H9 (cell line): ENCODE results near the gene CXorf58. TPM values are rescaled to one million over a fixed set of nuclear protein-coding genes. Genes with fewer than 3 reads are reported as not detected.

Experiments
- DNase-seq: peaks from one replicate; pipeline ENCODE4 v3.0.0-alpha.2; 2017
- H2AFZ ChIP-seq: one replicate; pipeline ENCODE4 v1.6.1; 2013; ENCODE audit warnings: mild to moderate bottlenecking, low read length, control low read depth, moderate library complexity
- H2AK5ac ChIP-seq: 2 replicates; pipeline ENCODE4 v1.6.1; 2013; ENCODE audit warnings: low read length, control low read depth, mixed read lengths; ENCODE audit not compliant: insufficient read length
- H2BK120ac ChIP-seq: one replicate; pipeline ENCODE4 v1.6.1; 2013; ENCODE audit warnings: low read depth, mild to moderate bottlenecking, low read length, control low read depth, inconsistent platforms; ENCODE audit not compliant: poor library complexity, severe bottlenecking
- H2BK12ac ChIP-seq: 2 replicates; pipeline ENCODE4 v1.6.1; 2013; ENCODE audit warnings: low read length, control low read depth, mixed read lengths, low read depth; ENCODE audit not compliant: insufficient read length
- H2BK15ac ChIP-seq: 2 replicates; pipeline ENCODE4 v1.6.1; 2013; ENCODE audit warnings: low read depth, low read length, control low read depth
- H2BK20ac ChIP-seq: one replicate; pipeline ENCODE4 v1.6.1; 2013; ENCODE audit warnings: low read depth, mild to moderate bottlenecking, low read length, control low read depth, inconsistent platforms; ENCODE audit not compliant: poor library complexity, severe bottlenecking
- H2BK5ac ChIP-seq: 2 replicates; pipeline ENCODE4 v1.6.1; 2013; ENCODE audit warnings: low read length, control low read depth, mixed read lengths; ENCODE audit not compliant: insufficient read length
- H3K14ac ChIP-seq: 2 replicates; pipeline ENCODE4 v1.6.1; 2013; ENCODE audit warnings: low read length, control low read depth; ENCODE audit not compliant: insufficient read depth
- H3K18ac ChIP-seq: 2 replicates; pipeline ENCODE4 v1.6.1; 2013; ENCODE audit warnings: low read depth, mild to moderate bottlenecking, mixed read lengths, low read length, control low read depth; ENCODE audit not compliant: insufficient read length
- H3K23ac ChIP-seq: 2 replicates; pipeline ENCODE4 v1.6.1; 2013; ENCODE audit warnings: low read length, control low read depth, mixed read lengths, low read depth; ENCODE audit not compliant: insufficient read length
- H3K23me2 ChIP-seq: 2 replicates; pipeline ENCODE4 v1.6.1; 2013; ENCODE audit warnings: low read depth, mild to moderate bottlenecking, mixed read lengths, low read length, control low read depth; ENCODE audit not compliant: insufficient read length, poor library complexity, severe bottlenecking
- H3K27ac ChIP-seq: 2 replicates; pipeline ENCODE4 v1.5.1; 2013; ENCODE audit warnings: low read length, control low read depth, mixed read lengths, low read depth; ENCODE audit not compliant: insufficient read length
- H3K27me3 ChIP-seq: 2 replicates; pipeline ENCODE4 v1.6.1; 2013; ENCODE audit warnings: low read length, control low read depth, inconsistent platforms; ENCODE audit not compliant: insufficient read depth
- H3K4ac ChIP-seq: 2 replicates; pipeline ENCODE4 v1.6.1; 2013; ENCODE audit warnings: low read depth, mild to moderate bottlenecking, control low read depth, inconsistent platforms, low read length, moderate library complexity
- H3K4me1 ChIP-seq: 2 replicates; pipeline ENCODE4 v1.6.1; 2013; ENCODE audit warnings: low read length, control low read depth, inconsistent platforms; ENCODE audit not compliant: insufficient read depth
- H3K4me2 ChIP-seq: 2 replicates; pipeline ENCODE4 v1.6.1; 2013; ENCODE audit warnings: low read length, control low read depth, mixed read lengths; ENCODE audit not compliant: insufficient read length, insufficient read depth
- H3K56ac ChIP-seq: 2 replicates; pipeline ENCODE4 v1.6.1; 2013; ENCODE audit warnings: low read depth, mild to moderate bottlenecking, mixed read lengths, low read length, control low read depth; ENCODE audit not compliant: insufficient read length
- H3K79me1 ChIP-seq: 2 replicates; pipeline ENCODE4 v1.6.1; 2013; ENCODE audit warnings: low read depth, mild to moderate bottlenecking, moderate library complexity, low read length, control low read depth, inconsistent platforms; ENCODE audit not compliant: insufficient read depth, poor library complexity, severe bottlenecking
- H3K79me2 ChIP-seq: 2 replicates; pipeline ENCODE4 v1.6.1; 2013; ENCODE audit warnings: low read length, control low read depth, inconsistent platforms; ENCODE audit not compliant: insufficient read depth
- H3K9ac ChIP-seq: 2 replicates; pipeline ENCODE4 v1.6.1; 2013; ENCODE audit warnings: low read length, control low read depth, mixed read lengths; ENCODE audit not compliant: insufficient read length; ENCODE audit errors: extremely low read depth
- H3K9me3 ChIP-seq: one replicate; pipeline ENCODE4 v1.6.1; 2013; ENCODE audit warnings: low read depth, low read length, inconsistent platforms; ENCODE audit not compliant: control insufficient read depth
- H3T11ph ChIP-seq: one replicate; pipeline ENCODE4 v1.6.1; 2013; ENCODE audit warnings: mild to moderate bottlenecking, low read length, control low read depth, inconsistent platforms
- H4K20me1 ChIP-seq: one replicate; pipeline ENCODE4 v1.6.1; 2013; ENCODE audit not compliant: control insufficient read depth, insufficient read length, insufficient read depth
- H4K5ac ChIP-seq: 2 replicates; pipeline ENCODE4 v1.6.1; 2013; ENCODE audit warnings: low read depth, mild to moderate bottlenecking, mixed read lengths, low read length, control low read depth; ENCODE audit not compliant: insufficient read length
- H4K8ac ChIP-seq: replicated peaks from 2 replicates; pipeline ENCODE4 v1.6.1; 2013; ENCODE audit warnings: low read length, control low read depth, mixed read lengths, low read depth; ENCODE audit not compliant: insufficient read length
- H4K91ac ChIP-seq: 2 replicates; pipeline ENCODE4 v1.6.1; 2013; ENCODE audit warnings: low read depth, mild to moderate bottlenecking, moderate library complexity, mixed read lengths, low read length, control low read depth; ENCODE audit not compliant: insufficient read length
- H3K27ac Mint-ChIP-seq, 3 experiments: 2 replicates in 2 of 3; 3 replicates in 1 of 3; pipeline ENCODE4 v1.8.0; 2020 to 2021; ENCODE audit warnings: mixed read lengths in 3 of 3, mild to moderate bottlenecking in 1 of 3, moderate library complexity in 1 of 3
- H3K27me3 Mint-ChIP-seq: 2 replicates; pipeline ENCODE4 v1.8.0; 2021; ENCODE audit warnings: low read depth, mild to moderate bottlenecking, moderate library complexity, mixed read lengths
- H3K36me3 Mint-ChIP-seq, 3 experiments: 2 replicates in 2 of 3; 3 replicates in 1 of 3; pipeline ENCODE4 v1.8.0; 2020 to 2021; ENCODE audit warnings: low read depth in 3 of 3, mixed read lengths in 3 of 3; ENCODE audit not compliant: insufficient read depth in 1 of 3
- H3K4me1 Mint-ChIP-seq, 2 experiments: 2 replicates each; pipeline ENCODE4 v1.8.0; 2020; ENCODE audit warnings: mixed read lengths in 2 of 2
- H3K4me3 Mint-ChIP-seq, 2 experiments: 2 replicates in 1 of 2; 3 replicates in 1 of 2; pipeline ENCODE4 v1.8.0; 2020 to 2021; ENCODE audit warnings: mild to moderate bottlenecking in 2 of 2, mixed read lengths in 2 of 2, moderate library complexity in 1 of 2
- H3K9me3 Mint-ChIP-seq, 2 experiments: 2 replicates in 1 of 2; 3 replicates in 1 of 2; pipeline ENCODE4 v1.8.0; 2020; ENCODE audit warnings: mild to moderate bottlenecking in 2 of 2, mixed read lengths in 2 of 2, moderate library complexity in 1 of 2
- WGBS: extraction: QIAGEN DNeasy Blood & Tissue Kit; methylation state at CpG from one replicate; pipeline ENCODE4 v1.1.7; 2013; ENCODE audit warnings: missing lambda C conversion rate, low lambda C conversion rate, mixed read lengths; ENCODE audit not compliant: insufficient read length; ENCODE audit errors: extremely low coverage; 5-methylcytosine and 5-hydroxymethylcytosine counted together
- total RNA-seq: library from RNA; stranded (reverse); gene quantifications from 2 replicates; pipeline ENCODE4 v1.2.1, GENCODE V29; 2021
- TF ChIP-seq, protein P1 (sequence below): fragments of 200-600 bp; sonication (generic); conservative IDR thresholded peaks from 3 replicates; pipeline ENCODE4 v1.8.0; 2021; ENCODE audit warnings: antibody characterized with exemption, mild to moderate bottlenecking

CXorf58 gene
- total RNA-seq, 1 experiment from 2014 or later, result not detected

DNA sequence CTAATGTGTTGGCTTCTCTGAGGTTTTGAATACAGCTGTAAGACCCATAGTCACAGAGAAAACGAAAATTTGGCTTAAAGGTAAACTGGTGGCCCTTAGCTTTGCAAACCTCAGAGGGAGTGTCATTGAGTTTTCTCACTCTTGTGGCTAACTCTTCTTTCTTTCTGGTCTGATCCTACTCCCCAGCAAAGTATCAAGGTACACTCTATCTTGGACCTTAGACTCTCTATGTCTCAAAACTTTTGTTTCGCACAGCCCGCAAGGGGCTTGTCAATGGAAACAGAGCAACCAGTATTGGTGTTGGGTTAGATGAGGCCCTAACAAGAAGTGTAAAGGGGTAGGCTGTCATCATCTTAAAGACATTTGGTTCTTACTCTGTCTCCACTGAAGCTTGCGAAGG lies 19.9 kb upstream of the CXorf58 start:
- Histone ChIP-seq H4K20me1 (no peaks in the 10 kb centered on the region), H4K91ac (no peak overlapping the region), H3K4me1 (no peaks in the 10 kb centered on the region; the same call in 1 of the 2 replicates), H2BK15ac (no peak overlapping the region), H2BK5ac (no peak overlapping the region), H3K4me2 (no peak overlapping the region), H3K79me1 (no peaks in the 10 kb centered on the region), H4K5ac (no peak overlapping the region), H3K27ac (no peak overlapping the region), H3K4ac (no peak overlapping the region), H2BK12ac (no peak overlapping the region), H2AFZ (no peak overlapping the region), H3K56ac (no peak overlapping the region), H3K27me3 (no peaks in the 10 kb centered on the region), H2BK120ac (no peak overlapping the region), H3K9ac (no peak overlapping the region), H3K14ac (no peak overlapping the region), H2BK20ac (no peak overlapping the region), H3T11ph (no peak overlapping the region), H3K18ac (no peak overlapping the region), H2AK5ac (no peak overlapping the region), H3K79me2 (0 out of 2 replicates have a peak, but pooled peaks cover 1% of the 10 kb centered on the region), H3K23ac (no peak overlapping the region), H3K9me3 (no peaks in the 10 kb centered on the region), H4K8ac (no peak overlapping the region), H3K23me2 (no peaks in the 10 kb centered on the region)
- Mint-ChIP-seq H3K4me3 (no peak overlapping the region), H3K4me1 (peaks cover 30 to 35% of the 10 kb centered on the region in 2 experiments), H3K27ac (no peak overlapping the region; a peak in 2 of 7 replicates), H3K9me3 (no peaks in the 10 kb centered on the region), H3K36me3 (peaks cover 2 to 16% (median 3%) of the 10 kb centered on the region in 3 experiments; a peak in 6 of 7 replicates), H3K27me3 (no peaks in the 10 kb centered on the region)
- WGBS, result no CpG with 5 or more reads among the region's 4 CpGs
- DNase-seq, result no peak
- TF ChIP-seq, protein P1, sequence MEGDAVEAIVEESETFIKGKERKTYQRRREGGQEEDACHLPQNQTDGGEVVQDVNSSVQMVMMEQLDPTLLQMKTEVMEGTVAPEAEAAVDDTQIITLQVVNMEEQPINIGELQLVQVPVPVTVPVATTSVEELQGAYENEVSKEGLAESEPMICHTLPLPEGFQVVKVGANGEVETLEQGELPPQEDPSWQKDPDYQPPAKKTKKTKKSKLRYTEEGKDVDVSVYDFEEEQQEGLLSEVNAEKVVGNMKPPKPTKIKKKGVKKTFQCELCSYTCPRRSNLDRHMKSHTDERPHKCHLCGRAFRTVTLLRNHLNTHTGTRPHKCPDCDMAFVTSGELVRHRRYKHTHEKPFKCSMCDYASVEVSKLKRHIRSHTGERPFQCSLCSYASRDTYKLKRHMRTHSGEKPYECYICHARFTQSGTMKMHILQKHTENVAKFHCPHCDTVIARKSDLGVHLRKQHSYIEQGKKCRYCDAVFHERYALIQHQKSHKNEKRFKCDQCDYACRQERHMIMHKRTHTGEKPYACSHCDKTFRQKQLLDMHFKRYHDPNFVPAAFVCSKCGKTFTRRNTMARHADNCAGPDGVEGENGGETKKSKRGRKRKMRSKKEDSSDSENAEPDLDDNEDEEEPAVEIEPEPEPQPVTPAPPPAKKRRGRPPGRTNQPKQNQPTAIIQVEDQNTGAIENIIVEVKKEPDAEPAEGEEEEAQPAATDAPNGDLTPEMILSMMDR, result no peak
